GM19099 (cell line): ENCODE data around the gene RHOT1.

Experiments used
- POLR2A ChIP-seq: IDR thresholded peaks from 3 replicates; pipeline ENCODE4 v1.6.1; 2011; ENCODE audit warnings: low read depth; ENCODE audit not compliant: insufficient read length; ENCODE audit errors: extremely low read depth

Gene RHOT1

DNA sequence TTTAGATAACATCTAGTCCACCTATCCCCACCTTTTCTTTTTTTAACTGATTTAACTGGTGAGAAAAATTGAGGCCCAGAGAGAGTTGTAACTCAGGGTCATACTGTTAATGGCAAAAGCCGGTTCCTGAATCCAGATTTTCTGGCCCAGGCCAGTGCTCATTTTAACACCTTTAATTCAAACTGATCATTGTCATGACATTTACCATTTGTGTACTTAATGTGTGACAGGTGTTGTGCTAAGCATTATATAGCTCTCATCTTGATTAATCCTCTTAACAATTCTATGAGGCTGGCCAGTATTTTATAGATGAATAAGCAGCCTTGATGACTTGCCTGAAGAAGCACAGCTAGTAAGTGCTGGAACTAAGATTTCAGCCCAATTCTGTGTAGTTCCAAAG lies 14.4 kb downstream of the RHOT1 start:
- TF ChIP-seq POLR2A = no peak

DNA sequence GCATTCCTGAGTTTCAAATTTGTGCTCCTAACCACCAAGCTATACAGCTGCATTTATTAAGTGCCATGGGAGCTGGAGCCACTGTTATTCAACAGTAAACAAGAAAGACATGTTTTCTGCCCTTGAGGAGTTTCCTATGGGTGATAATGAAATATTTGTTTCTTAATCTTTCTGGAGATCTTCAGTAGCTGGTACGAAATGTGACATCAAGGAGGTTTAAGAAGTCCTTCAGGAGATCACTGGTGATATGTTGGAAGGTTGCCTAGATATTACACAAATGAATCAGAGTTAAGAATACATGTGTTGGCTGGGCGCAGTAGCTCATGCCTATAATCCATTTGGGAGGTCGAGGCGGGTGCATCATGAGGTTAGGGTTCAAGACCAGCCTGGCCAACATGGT lies 14.9 kb downstream of the RHOT1 start:
- no peak for TF ChIP-seq POLR2A

DNA sequence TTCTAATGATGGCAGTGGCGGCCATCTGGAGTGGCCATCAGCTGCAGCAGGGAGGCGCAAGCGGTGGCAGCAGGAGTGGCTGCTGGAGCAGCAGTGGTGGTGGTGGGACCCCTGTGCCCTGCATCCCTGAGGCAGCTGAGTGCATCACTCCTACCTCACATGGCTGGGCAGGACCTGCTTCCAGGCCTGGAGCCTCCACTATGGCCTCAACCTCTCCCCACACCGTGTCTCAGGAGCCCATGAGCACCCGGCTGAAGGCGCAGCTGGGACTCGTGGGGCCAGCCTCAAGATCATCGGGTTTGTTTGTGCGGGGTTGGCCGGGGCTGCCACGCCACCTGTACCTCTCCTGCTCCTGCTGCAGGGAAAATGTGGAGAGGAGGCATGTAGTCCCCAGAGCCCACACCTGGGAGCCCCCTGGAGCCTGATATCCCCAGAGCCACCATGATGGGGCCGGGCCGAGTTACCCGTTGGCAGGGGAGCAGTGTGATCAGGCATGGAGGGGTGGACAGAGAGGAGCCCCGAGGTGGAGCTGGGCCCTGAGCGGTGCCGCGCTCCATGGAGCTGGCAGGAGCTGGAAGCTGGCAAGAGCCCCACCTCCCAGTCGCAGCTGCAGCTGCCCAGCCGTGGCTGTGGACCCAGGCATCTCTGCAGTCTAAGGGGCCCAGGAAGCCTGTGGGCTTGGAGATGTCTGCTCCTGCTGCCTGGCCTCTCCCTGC lies 16.7 kb downstream of the RHOT1 start:
- TF ChIP-seq POLR2A = no peak

DNA sequence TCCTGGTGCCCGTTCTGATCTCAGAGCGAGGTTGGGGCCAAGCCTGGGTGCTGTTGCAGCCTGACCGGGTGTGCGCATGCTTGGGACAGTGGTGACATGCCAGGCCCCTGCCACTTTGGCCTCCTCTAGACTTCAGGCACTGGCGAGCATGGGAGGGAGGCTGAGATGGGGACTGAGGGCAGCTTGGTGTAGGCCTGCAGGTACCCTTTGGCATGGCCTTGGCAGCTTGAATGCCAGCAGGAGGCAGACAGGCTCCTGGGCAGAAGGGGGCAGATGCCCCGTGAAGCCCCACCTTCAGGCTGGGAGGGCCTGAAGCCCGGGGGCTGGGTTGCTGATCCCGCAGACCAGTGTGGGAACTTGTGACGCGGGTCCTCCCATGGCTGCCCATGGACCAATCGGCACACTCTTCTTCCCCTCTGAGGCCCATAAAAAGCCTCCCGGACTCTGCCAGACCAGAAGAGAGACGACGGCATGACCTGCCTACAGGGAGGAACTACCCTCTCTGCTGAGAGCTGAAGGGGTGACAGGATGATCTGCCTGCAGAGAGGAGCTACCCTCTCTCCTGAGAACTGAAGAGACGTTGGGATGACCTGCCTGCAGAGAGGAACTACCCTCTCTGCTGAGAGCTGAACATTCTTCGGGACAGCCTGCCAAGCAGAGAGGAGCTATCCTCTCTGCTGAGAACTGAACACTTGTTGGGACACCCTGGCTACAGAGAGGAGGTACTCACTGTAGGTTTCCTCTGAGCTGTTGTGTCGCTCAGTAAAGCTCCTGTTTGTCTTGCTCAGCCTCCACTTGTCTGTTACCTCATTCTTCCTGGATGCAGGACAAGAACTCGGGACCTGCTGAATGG lies 17.5 kb downstream of the RHOT1 start:
- no peak for TF ChIP-seq POLR2A

DNA sequence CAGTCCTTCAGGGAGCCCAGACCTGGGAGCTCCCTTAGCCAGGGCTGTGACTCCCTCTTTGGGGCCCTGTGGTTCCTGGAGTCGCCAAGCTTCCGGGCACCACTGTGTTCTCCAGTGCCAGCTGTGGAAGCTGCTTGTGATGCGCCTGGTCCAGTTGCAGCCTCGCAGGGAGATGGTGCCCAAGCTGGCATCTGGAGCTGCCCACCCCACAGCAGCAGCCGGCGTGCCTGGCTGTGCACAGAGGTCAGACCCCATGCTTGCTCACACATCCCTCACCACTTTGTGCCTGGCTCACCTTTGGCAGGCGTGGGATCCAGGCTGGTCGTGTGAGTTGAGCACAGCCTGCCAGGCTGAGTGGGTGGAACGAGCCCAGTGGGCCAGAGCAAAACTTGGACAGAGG lies 18.2 kb downstream of the RHOT1 start:
- no peak for TF ChIP-seq POLR2A

DNA sequence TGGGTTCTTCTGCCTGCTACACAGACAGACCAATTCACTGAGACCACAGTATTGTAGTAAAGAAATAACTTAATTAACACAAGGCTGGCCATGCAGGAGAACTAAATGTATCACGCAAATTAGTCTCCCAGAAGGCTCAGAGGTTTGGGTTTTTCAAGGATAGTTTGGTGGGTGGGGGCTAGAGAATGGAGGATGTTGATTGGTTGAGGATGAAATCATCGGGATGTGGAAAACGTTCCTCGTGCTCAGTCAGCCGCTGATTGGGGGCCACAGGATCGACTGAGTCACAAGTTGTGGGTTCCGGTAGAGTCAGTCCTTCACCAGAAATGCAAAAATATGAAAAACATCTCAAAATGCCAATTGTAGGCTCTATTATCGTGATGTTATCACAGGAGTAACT lies 18.7 kb downstream of the RHOT1 start:
- no peak for TF ChIP-seq POLR2A

DNA sequence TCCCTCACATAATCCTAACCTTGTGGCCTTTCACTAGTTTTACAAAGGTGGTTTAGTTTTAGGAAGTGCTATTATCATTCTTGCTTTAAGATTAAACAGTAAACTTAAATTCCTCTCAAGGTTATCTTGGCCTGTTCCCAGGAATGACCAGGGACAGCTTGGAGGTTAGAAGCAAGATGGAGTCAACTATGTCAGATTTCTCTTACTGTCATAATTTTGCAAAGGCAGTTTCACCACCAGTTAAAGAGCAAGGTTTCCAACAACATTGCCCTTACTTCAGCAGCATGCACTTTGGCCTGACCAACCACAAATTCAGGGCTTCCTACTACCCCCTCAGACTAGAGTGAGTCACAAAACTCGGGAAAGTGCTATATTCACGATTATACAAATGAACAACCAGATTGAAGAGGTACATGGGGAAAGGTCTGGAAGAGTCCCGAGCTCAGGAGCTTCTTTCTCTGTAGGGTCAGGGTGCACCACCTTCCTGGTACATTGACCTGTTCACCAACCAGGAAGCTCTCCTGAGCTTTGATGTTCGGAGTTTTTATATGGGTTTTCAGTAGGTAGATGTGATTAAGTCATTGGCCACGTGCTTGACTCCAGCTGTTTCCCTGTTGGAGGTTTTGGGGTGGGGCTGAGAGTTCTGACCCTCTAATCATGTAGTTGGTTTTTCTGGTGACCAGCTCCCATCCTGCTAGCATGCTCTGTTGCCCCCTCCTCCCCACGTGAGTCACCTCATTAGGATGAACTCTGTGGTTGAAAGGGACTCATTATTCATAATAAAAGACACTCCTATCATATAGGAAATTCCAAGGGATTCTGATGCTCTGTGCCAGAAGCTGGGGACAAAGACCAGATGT lies 19.4 kb downstream of the RHOT1 start:
- no peak for TF ChIP-seq POLR2A

DNA sequence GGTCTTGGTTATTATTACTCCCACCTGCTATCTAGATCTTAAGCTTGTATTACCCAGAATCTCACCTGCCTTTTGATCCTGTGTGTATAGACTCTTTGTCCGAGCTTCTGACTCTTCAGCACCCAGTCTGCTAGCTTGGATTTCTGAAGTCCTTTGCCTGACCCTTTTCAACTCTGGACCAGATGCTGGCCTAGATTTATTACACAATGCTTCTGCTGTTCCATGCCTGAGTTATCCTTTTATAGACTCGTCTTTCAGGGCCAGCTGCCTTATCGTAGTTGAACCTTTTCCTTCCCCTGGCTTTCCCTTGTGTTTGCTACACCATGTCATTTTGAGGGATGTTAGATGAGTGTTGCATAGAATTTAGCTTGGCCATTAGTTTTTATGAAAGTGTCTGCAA lies 32.6 kb downstream of the RHOT1 start:
- no peak for TF ChIP-seq POLR2A

DNA sequence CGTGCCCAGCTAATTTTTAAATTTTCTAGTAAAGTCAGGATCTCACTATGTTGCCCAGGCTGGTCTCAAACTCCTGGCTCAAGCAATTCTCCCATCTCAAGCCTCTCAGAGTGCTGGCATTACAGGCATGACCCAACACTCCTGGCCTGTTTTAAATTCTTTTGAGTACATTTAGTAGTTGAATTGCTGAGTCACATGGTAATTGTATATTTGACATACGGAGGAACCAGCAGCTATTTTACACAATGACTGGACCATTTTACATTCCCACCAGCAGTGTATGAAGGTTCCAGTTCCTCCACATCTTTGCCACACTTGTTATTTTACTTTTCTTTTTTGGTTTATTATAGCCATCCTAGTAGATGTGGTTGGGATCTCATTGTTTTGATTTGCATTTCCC lies 43.6 kb downstream of the RHOT1 start:
- TF ChIP-seq POLR2A = no peak

DNA sequence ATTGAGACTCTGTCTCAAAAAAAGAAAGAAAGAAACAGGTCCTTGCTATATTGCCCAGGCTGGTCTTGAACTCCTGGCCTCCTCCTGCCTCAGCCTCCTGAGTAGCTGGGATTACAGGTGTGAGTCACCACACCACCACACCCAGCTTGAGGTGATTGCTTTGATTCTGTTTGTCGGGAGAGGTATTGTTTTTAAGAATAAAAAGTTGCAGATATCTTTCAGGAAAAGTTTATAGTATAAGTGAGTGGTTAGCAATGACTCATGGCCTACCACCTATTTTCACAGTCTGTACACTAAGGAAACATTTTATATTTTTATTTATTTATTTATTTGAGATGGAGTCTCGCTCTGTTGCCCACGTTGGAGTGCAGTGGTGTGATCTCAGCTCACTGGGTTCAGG lies 45.0 kb downstream of the RHOT1 start:
- TF ChIP-seq POLR2A = no peak

DNA sequence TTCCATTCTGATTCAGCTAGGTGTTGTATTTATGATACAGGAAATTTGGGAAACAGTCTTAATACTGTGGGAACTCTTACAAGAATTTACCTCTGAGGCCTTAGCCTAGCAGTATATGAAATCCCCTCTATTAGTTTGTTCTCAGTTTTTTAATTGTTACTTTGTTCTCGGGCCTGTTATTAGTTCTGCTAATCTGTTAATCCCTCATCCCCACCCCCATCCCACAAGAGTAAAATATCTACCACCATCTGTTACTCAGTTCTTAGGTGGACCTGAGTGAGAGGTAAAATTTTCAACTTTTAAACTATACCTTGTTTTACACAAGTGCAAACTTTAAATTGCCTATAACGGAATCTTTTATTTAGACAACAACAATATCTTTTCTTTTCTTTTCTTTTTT lies 47.0 kb downstream of the RHOT1 start:
- TF ChIP-seq POLR2A = no peak

DNA sequence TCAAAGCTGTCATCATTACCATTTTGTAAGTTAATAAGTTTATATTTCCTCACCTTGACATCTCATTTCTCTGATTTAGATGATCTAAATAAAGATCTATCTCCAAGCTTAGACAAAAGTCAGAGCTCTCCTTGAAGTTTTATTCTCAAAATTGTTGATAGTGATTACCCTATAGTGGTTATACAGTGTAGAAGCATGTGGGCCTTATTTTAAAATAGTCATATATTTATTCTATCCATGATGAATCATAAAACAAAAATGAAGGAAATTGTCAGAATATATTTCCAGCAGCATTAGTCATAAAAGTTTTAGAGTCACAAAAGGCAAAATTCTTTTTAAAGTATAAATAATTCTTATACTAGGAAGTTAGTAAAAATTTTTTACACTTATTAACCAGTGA lies 49.0 kb downstream of the RHOT1 start:
- TF ChIP-seq POLR2A = no peak

DNA sequence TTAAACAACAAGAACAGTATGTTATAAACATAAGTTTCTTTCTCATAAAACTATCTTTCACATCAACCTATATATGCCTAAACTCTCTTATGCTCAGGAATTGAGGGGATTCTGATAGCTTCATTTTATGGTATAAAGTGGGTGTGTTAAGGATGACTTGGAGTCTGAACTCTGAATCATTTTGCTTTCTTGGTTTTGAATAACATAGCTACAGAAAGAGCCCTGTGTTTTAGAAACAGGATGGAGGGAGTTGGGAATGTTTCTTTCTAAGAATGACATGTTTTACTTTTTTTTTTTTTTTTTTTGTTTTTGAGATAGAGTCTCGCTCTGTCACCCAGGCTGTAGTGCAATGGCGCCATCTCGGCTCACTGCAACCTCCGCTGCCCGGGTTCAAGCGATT lies 50.1 kb downstream of the RHOT1 start:
- TF ChIP-seq POLR2A = no peak

DNA sequence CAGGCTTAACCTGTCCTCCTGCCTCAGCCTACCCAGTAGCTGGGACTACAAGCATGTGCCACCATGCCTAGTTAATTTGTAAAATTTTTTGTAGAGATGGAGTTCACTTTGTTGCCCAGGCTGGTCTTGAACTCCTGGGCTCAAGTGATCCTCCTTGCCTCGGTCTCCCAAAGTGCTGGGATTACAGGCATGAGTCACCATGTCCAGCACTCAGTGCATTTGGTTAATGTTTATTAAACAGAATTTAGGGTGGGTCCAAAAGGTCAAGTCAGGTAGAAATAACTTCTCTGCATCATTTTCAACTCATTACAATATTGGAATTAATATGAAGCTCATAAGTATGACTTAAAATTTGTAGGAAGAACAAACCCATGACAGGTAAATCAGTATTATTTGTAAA lies 55.7 kb downstream of the RHOT1 start:
- no peak for TF ChIP-seq POLR2A

DNA sequence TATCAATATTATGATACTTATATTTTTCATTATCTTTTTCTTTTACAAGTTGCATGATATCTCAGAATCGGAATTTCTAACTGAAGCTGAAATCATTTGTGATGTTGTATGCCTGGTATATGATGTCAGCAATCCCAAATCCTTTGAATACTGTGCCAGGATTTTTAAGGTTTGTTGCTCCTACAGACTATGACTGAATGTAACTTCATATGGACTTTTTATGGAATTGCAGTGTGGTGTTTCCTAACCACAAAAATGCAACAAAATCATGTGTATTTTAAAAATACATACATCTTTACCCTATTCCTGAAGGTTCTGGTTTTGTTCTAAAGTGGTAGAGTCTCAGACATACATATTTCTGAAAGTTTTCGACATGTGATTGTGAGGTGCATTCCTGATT lies 64.6 kb downstream of the RHOT1 start:
- TF ChIP-seq POLR2A = no peak
